Measurements from ENCODE around the gene BHMT. TPM values are rescaled to one million over a fixed set of nuclear protein-coding genes. Genes with fewer than 3 reads are reported as not detected.

BHMT gene
- total RNA-seq, 1 experiment from 2014 or later, result 0.72 TPM

DNA sequence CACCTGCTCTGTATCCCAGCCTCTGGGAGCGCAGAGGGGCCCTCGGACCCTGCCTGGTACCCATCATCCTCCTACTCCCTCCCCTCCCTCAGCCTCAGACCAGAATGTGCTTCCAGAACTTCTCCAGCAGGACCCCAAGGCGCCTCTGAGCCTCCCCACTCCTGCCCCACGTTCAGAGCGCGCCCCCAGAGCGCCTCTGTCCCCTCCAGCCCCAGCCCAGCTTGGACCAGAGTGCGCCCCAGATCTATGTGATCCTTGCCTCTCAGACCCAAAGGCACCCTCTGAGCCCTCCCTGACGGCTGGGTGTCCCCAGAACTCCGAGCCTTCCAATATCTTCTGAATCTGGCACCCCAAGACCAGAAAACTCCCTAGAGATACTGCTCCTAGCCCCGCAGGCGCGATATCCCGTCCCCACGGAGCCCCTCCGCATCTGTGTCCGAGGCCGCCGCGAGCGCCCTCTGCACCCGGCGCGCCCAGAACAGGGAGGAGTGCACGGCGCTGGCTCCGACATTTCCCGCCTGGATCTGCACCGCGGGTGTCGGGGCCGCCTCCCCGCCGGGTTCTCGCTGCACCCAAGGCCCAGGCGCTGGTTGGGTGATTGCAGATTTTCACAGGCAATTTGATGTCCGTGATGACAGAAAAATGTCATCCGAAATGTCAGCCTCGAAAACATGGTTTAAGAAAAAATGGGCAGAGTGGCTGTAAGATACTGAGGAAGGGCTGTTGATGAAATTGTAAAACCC is 522 bp downstream of the BHMT start:
- H3K4me2 ChIP-seq (ENCODE audit: insufficient read depth, insufficient read length, low read length), result peak overlapping the region; percentile 49
- H4K91ac ChIP-seq (ENCODE audit: insufficient read length, low read depth, low read length), result no peak overlapping the region
- H4K20me1 ChIP-seq (ENCODE audit: control insufficient read depth, insufficient read depth, insufficient read length), result no peaks in the 10 kb centered on the region
- TF ChIP-seq, protein P1, sequence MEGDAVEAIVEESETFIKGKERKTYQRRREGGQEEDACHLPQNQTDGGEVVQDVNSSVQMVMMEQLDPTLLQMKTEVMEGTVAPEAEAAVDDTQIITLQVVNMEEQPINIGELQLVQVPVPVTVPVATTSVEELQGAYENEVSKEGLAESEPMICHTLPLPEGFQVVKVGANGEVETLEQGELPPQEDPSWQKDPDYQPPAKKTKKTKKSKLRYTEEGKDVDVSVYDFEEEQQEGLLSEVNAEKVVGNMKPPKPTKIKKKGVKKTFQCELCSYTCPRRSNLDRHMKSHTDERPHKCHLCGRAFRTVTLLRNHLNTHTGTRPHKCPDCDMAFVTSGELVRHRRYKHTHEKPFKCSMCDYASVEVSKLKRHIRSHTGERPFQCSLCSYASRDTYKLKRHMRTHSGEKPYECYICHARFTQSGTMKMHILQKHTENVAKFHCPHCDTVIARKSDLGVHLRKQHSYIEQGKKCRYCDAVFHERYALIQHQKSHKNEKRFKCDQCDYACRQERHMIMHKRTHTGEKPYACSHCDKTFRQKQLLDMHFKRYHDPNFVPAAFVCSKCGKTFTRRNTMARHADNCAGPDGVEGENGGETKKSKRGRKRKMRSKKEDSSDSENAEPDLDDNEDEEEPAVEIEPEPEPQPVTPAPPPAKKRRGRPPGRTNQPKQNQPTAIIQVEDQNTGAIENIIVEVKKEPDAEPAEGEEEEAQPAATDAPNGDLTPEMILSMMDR (conservative IDR thresholded peaks at IDR 0.05), result peak; percentile 29; the same call in 1 of the 3 replicates
- DNase-seq, result peak; percentile 33
- Mint-ChIP-seq H3K27ac (no peak overlapping the region), H3K4me1 (peaks cover 7 to 9% of the 10 kb centered on the region in 2 experiments), H3K27me3 (ENCODE audit: low read depth) (peaks cover 54% of the 10 kb centered on the region), H3K36me3 (ENCODE audit: insufficient read depth in 1 of 3, low read depth in 3 of 3) (no peaks in the 10 kb centered on the region), H3K4me3 (peak overlapping the region; percentile 70 to 88), H3K9me3 (no peaks in the 10 kb centered on the region)
- H3K56ac ChIP-seq (ENCODE audit: insufficient read length, low read depth, low read length), result no peak overlapping the region
- no peak overlapping the region for H2BK5ac ChIP-seq (ENCODE audit: insufficient read length, low read length)
- H3K18ac ChIP-seq (ENCODE audit: insufficient read length, low read depth, low read length), result no peak overlapping the region
- no peak overlapping the region for H3K23ac ChIP-seq (ENCODE audit: insufficient read length, low read depth, low read length)
- H4K5ac ChIP-seq (ENCODE audit: insufficient read length, low read depth, low read length), result no peak overlapping the region
- no peak overlapping the region for H4K8ac ChIP-seq (replicated peaks; ENCODE audit: insufficient read length, low read depth, low read length)
- no peak overlapping the region for H3K4ac ChIP-seq (ENCODE audit: low read depth, low read length)
- no peak overlapping the region for H2AK5ac ChIP-seq (ENCODE audit: insufficient read length, low read length)
- WGBS (ENCODE audit: extremely low coverage, insufficient read length, low lambda C conversion rate), result no CpG with 5 or more reads among the region's 39 CpGs
- H3K79me2 ChIP-seq (ENCODE audit: insufficient read depth, low read length), result no peaks in the 10 kb centered on the region
- peaks cover 11% of the 10 kb centered on the region for H3K23me2 ChIP-seq (ENCODE audit: insufficient read length, low read depth, low read length, poor library complexity, severe bottlenecking)
- no peak overlapping the region for H2BK120ac ChIP-seq (ENCODE audit: low read depth, low read length, poor library complexity, severe bottlenecking)
- no peaks in the 10 kb centered on the region for H3K9me3 ChIP-seq (ENCODE audit: control insufficient read depth, low read depth, low read length)
- H3K9ac ChIP-seq (ENCODE audit: extremely low read depth, insufficient read length, low read length), result no peak overlapping the region
- no peaks in the 10 kb centered on the region; the same call in none of the 2 replicates for H3K4me1 ChIP-seq (ENCODE audit: insufficient read depth, low read length)
- no peak overlapping the region for H2BK15ac ChIP-seq (ENCODE audit: low read depth, low read length)
- H3K27me3 ChIP-seq (ENCODE audit: insufficient read depth, low read length), result peaks cover 13% of the 10 kb centered on the region; the same call in 1 of the 2 replicates
- no peak overlapping the region for H2BK20ac ChIP-seq (ENCODE audit: low read depth, low read length, poor library complexity, severe bottlenecking)
- H2BK12ac ChIP-seq (ENCODE audit: insufficient read length, low read depth, low read length), result no peak overlapping the region
- H3K27ac ChIP-seq (ENCODE audit: insufficient read length, low read depth, low read length), result no peak overlapping the region
- no peak overlapping the region for H2AFZ ChIP-seq (ENCODE audit: low read length)
- H3T11ph ChIP-seq (ENCODE audit: low read length), result no peak overlapping the region
- H3K79me1 ChIP-seq (ENCODE audit: insufficient read depth, low read depth, low read length, poor library complexity, severe bottlenecking), result no peaks in the 10 kb centered on the region
- no peak overlapping the region for H3K14ac ChIP-seq (ENCODE audit: insufficient read depth, low read length)
